Measurements from ENCODE around the gene KCNG2.

The KCNG2 gene

GRCh38 chr18:79789091-79789891, 8.4 kb upstream of the KCNG2 start:
- Histone ChIP-seq H3K27ac (no peak overlapping the region), H3K9me3 (ENCODE audit: severe bottlenecking) (no peaks in the 10 kb centered on the region), H3K4me3 (ENCODE audit: low read depth, low read length) (no peak overlapping the region), H3K27me3 (ENCODE audit: insufficient read depth, low read depth, severe bottlenecking) (no peaks in the 10 kb centered on the region), H3K36me3 (no peaks in the 10 kb centered on the region)
- DNase-seq: no peak
- TF ChIP-seq, protein P1, sequence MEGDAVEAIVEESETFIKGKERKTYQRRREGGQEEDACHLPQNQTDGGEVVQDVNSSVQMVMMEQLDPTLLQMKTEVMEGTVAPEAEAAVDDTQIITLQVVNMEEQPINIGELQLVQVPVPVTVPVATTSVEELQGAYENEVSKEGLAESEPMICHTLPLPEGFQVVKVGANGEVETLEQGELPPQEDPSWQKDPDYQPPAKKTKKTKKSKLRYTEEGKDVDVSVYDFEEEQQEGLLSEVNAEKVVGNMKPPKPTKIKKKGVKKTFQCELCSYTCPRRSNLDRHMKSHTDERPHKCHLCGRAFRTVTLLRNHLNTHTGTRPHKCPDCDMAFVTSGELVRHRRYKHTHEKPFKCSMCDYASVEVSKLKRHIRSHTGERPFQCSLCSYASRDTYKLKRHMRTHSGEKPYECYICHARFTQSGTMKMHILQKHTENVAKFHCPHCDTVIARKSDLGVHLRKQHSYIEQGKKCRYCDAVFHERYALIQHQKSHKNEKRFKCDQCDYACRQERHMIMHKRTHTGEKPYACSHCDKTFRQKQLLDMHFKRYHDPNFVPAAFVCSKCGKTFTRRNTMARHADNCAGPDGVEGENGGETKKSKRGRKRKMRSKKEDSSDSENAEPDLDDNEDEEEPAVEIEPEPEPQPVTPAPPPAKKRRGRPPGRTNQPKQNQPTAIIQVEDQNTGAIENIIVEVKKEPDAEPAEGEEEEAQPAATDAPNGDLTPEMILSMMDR (IDR thresholded peaks at IDR 0.05; ENCODE audit: low read depth, low read length): no peak

DNA sequence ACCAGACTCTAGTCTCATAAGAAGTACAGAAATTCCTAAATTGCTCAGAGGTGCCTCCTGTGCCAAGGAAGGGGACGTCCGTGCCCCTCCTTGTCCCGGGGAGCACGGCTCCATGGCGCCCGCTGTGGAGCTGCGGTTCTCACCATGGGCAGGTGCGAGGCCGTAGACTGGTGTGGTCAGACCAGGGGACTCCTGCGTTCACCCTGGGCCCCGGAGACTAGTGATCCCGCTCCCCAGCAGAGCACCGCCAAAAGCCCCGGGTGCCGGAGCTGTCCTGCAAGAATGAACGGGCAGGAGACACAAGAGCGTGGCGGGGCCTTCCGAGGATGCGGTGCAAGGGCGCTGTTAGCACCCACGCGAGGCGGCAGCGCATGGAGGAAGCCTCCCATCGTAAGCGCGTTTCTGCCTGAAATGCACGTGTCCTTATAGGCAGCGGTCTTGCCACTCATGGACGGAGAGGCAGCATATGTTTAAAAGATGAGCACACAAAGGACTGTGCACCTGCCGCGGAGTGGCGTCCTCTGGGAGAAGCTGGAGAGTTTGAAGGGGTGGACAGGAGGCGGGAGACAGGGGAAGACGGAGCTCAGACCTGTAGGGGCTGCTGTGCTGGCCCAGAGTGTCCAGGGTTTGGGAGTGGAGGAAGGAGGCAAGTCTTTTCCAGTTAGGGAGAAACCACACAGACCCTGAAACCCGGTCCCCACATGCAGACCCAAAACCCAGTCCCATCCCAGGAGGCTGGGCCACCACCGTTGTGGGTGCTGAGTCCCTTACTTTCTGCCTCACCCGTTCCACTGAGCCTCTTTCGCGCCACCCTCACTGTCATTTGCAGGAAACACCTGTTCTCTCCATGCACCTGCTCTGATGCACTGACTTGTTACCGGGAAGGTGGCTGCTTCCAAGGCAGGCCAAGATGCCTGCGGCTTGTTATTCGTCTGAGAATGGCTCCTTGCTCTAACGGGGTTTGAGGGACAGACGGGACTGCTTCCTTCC, 7.5 kb upstream of the KCNG2 start:
- DNase-seq: no peak
- no peaks in the 10 kb centered on the region for H3K36me3 ChIP-seq
- no peaks in the 10 kb centered on the region for H3K9me3 ChIP-seq (ENCODE audit: severe bottlenecking)
- no peaks in the 10 kb centered on the region for H3K27me3 ChIP-seq (ENCODE audit: insufficient read depth, low read depth, severe bottlenecking)
- TF ChIP-seq, protein P1 (IDR thresholded peaks at IDR 0.05; ENCODE audit: low read depth, low read length): no peak
- H3K4me3 ChIP-seq (ENCODE audit: low read depth, low read length): no peak overlapping the region
- no peak overlapping the region for H3K27ac ChIP-seq

GRCh38 chr18:79790996-79791972, 6.5 kb upstream of the KCNG2 start:
- TF ChIP-seq, protein P1 (IDR thresholded peaks at IDR 0.05; ENCODE audit: low read depth, low read length): no peak
- no peaks in the 10 kb centered on the region for H3K27me3 ChIP-seq (ENCODE audit: insufficient read depth, low read depth, severe bottlenecking)
- no peak overlapping the region for H3K27ac ChIP-seq
- no peaks in the 10 kb centered on the region for H3K36me3 ChIP-seq
- H3K4me3 ChIP-seq (ENCODE audit: low read depth, low read length): no peak overlapping the region
- H3K9me3 ChIP-seq (ENCODE audit: severe bottlenecking): no peaks in the 10 kb centered on the region
- no peak for DNase-seq

DNA sequence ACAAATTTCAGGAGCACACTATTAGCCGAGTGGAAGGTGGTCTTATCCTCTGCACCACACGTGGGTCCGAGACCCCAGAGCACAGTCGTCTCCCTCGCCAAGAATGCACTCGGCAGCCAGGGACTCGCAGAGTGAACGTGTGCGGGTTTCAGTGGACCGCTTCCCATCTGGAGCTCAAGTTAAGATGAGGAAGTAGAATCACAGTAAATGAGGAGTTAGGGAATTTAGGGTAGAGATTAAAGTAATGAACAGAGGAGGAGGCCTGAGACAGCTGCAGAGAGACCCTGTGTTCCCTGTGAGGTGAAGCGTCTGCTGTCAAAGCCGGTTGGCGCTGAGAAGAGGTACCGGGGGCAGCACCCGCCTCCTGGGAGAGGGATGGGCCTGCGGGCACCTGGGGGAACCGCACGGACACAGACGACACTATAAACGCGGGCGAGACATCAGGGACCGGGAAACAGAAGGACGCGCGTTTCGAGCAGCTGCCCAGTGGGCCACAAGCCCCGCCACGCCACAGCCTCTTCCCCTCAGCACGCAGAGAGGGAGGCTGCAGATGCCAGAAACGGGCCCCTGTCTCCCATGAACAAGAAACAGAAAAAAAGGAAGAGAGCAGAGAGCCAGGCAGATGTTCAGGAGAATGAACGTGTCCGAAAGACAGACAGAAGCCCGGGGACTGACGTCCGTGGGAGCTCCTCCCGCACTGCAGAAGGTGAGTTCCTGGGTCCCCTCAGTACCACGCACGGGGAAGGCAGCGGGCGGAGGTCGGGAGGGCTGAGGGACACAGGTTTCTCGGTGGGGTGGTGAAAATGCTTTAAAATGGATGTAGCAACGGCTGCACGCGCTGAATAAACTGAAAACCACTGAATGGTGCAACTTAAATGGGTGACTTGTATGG, 5.4 kb upstream of the KCNG2 start:
- TF ChIP-seq, protein P1 (IDR thresholded peaks at IDR 0.05; ENCODE audit: low read depth, low read length): no peak
- Histone ChIP-seq H3K27ac (no peak overlapping the region), H3K36me3 (no peaks in the 10 kb centered on the region), H3K4me3 (ENCODE audit: low read depth, low read length) (no peak overlapping the region), H3K9me3 (ENCODE audit: severe bottlenecking) (no peaks in the 10 kb centered on the region), H3K27me3 (ENCODE audit: insufficient read depth, low read depth, severe bottlenecking) (no peaks in the 10 kb centered on the region)
- DNase-seq: no peak

Data from WERI-Rb-1 (cell line).